H1 (cell line): ENCODE results near the gene TPSD1. TPM values are rescaled to one million over a fixed set of nuclear protein-coding genes. Genes with fewer than 3 reads are reported as not detected.

Experiments
- CTCF ChIA-PET: fragments of 300-600 bp; sonication (Branson Sonifier 250); formaldehyde crosslinking; loops from one replicate; lab custom pipeline; 2021; ENCODE audit not compliant: partially characterized antibody; lab: Charles Lee
- POLR2A ChIA-PET: fragments of 300-600 bp; sonication (Branson Sonifier 250); formaldehyde crosslinking; loops from one replicate; lab custom pipeline; 2021; ENCODE audit warnings: inconsistent platforms; ENCODE audit not compliant: partially characterized antibody; lab: Charles Lee
- DNase-seq, 2 experiments: peaks; one replicate each; pipeline versions ENCODE4 v3.0.0 to v3.0.0-alpha.2; 2010 to 2022; ENCODE audit warnings: low spot score in 2 of 2, low read depth in 1 of 2, mixed read lengths in 1 of 2
- FAIRE-seq: peaks from 2 replicates; lab custom pipeline; 2011; peaks lifted over from hg19 to GRCh38; lab: Jason Lieb, UNC
- H2AFZ ChIP-seq: 2 replicates; pipeline ENCODE4 v1.8.1; 2012; ENCODE audit warnings: low read length, inconsistent platforms
- H2AK5ac ChIP-seq: 2 replicates; pipeline ENCODE4 v1.6.1; 2013; ENCODE audit warnings: low read depth, low read length
- H2BK120ac ChIP-seq: replicated peaks from 2 replicates; pipeline ENCODE3; 2013; ENCODE audit warnings: low read depth, low read length, inconsistent platforms
- H2BK12ac ChIP-seq: 2 replicates; pipeline ENCODE4 v1.6.1; 2013; ENCODE audit warnings: low read depth, low read length
- H2BK15ac ChIP-seq: 2 replicates; pipeline ENCODE4 v1.6.1; 2013; ENCODE audit warnings: low read length
- H2BK20ac ChIP-seq: 2 replicates; pipeline ENCODE4 v1.6.1; 2013; ENCODE audit warnings: low read length
- H2BK5ac ChIP-seq: 2 replicates; pipeline ENCODE4 v1.6.1; 2013; ENCODE audit warnings: low read depth, low read length
- H3K14ac ChIP-seq: 2 replicates; pipeline ENCODE4 v1.6.1; 2013; ENCODE audit warnings: inconsistent platforms; ENCODE audit not compliant: insufficient read length
- H3K18ac ChIP-seq: 2 replicates; pipeline ENCODE4 v1.6.1; 2013; ENCODE audit warnings: low read length; ENCODE audit errors: extremely low read depth
- H3K23ac ChIP-seq: 2 replicates; pipeline ENCODE4 v1.6.1; 2013; ENCODE audit warnings: inconsistent platforms; ENCODE audit not compliant: insufficient read length
- H3K23me2 ChIP-seq: 2 replicates; pipeline ENCODE4 v1.6.1; 2013; ENCODE audit warnings: low read depth, low read length
- H3K27ac ChIP-seq: 2 replicates; pipeline ENCODE4 v1.6.1; 2011; ENCODE audit warnings: low read depth, low read length, inconsistent platforms
- H3K27me3 ChIP-seq, 4 experiments: replicated peaks in 1 of 4; 1 replicate in 1 of 4; 2 replicates in 3 of 4; pipeline versions ENCODE4 v1.6.1 to v1.8.1; 2011 to 2013; ENCODE audit warnings: low read length in 3 of 4, mild to moderate bottlenecking in 3 of 4, inconsistent platforms in 2 of 4, mixed read lengths in 2 of 4, moderate library complexity in 1 of 4; ENCODE audit not compliant: control insufficient read depth in 3 of 4, insufficient read depth in 3 of 4; ENCODE audit errors: extremely low read depth in 1 of 4
- H3K36me3 ChIP-seq, 4 experiments: 2 replicates each; pipeline versions ENCODE4 v1.6.1 to v1.8.1; 2011 to 2013; ENCODE audit warnings: mild to moderate bottlenecking in 4 of 4, low read length in 3 of 4, moderate library complexity in 2 of 4, control low read depth in 1 of 4, inconsistent platforms in 1 of 4; ENCODE audit not compliant: insufficient read depth in 4 of 4, control insufficient read depth in 2 of 4
- H3K4ac ChIP-seq: replicated peaks from 2 replicates; pipeline ENCODE3; 2013; ENCODE audit warnings: low read length, low read depth, mixed read lengths, inconsistent platforms; ENCODE audit not compliant: insufficient read length
- H3K4me1 ChIP-seq, 4 experiments: replicated peaks in 1 of 4; 1 replicate in 1 of 4; 2 replicates in 3 of 4; pipeline versions ENCODE4 v1.6.1 to v1.8.1; 2011 to 2013; ENCODE audit warnings: low read length in 3 of 4, inconsistent platforms in 2 of 4, mixed read lengths in 1 of 4; ENCODE audit not compliant: insufficient read depth in 4 of 4, control insufficient read depth in 3 of 4
- H3K4me2 ChIP-seq, 2 experiments: 2 replicates each; pipeline versions ENCODE4 v1.6.1 to v1.8.1; 2011 to 2013; ENCODE audit warnings: low read depth in 2 of 2, low read length in 2 of 2, control low read depth in 1 of 2, inconsistent platforms in 1 of 2, mild to moderate bottlenecking in 1 of 2; ENCODE audit not compliant: insufficient read depth in 1 of 2
- H3K4me3 ChIP-seq, 4 experiments: fragments of 200-600, 300-600 bp in 1 of 4; sonication (generic), shearing (Covaris generic), sonication (Bioruptor Twin) in 1 of 4; 2 replicates each; pipeline versions ENCODE4 v1.5.1 to v1.8.1; 2011 to 2016; ENCODE audit warnings: low read length in 4 of 4, low read depth in 3 of 4, control low read depth in 2 of 4, inconsistent platforms in 2 of 4, mild to moderate bottlenecking in 2 of 4, mixed read lengths in 1 of 4, moderate library complexity in 1 of 4; ENCODE audit not compliant: insufficient read depth in 2 of 4; ENCODE audit errors: extremely low read depth in 1 of 4
- H3K56ac ChIP-seq: replicated peaks from 2 replicates; pipeline ENCODE3; 2013; ENCODE audit warnings: low read depth, mild to moderate bottlenecking, mixed read lengths, low read length, inconsistent platforms; ENCODE audit not compliant: insufficient read length
- H3K79me1 ChIP-seq: 2 replicates; pipeline ENCODE4 v1.6.1; 2013; ENCODE audit warnings: low read depth, low read length, control low read depth
- H3K79me2 ChIP-seq, 2 experiments: 2 replicates each; pipeline versions ENCODE4 v1.6.1 to v1.8.1; 2012 to 2013; ENCODE audit warnings: low read length in 2 of 2, mild to moderate bottlenecking in 2 of 2, inconsistent platforms in 1 of 2; ENCODE audit not compliant: insufficient read depth in 2 of 2, control insufficient read depth in 1 of 2
- H3K9ac ChIP-seq, 4 experiments: replicated peaks in 1 of 4; 1 replicate in 1 of 4; 2 replicates in 3 of 4; pipeline versions ENCODE4 v1.6.1 to v1.8.1; 2011 to 2013; ENCODE audit warnings: low read depth in 3 of 4, low read length in 3 of 4, control low read depth in 2 of 4, mild to moderate bottlenecking in 2 of 4, moderate library complexity in 2 of 4, inconsistent platforms in 1 of 4; ENCODE audit errors: extremely low read depth in 1 of 4
- H3K9me3 ChIP-seq, 2 experiments: 2 replicates each; pipeline versions ENCODE4 v1.6.1 to v1.8.1; 2012 to 2013; ENCODE audit warnings: mild to moderate bottlenecking in 2 of 2, moderate library complexity in 2 of 2, control low read depth in 1 of 2, inconsistent platforms in 1 of 2, low read depth in 1 of 2, low read length in 1 of 2, mixed read lengths in 1 of 2; ENCODE audit not compliant: insufficient read depth in 2 of 2
- H4K20me1 ChIP-seq, 2 experiments: replicated peaks in 1 of 2; 2 replicates each; pipeline versions ENCODE3 to v1.8.1; 2011 to 2013; ENCODE audit warnings: inconsistent platforms in 2 of 2, low read length in 2 of 2, mild to moderate bottlenecking in 1 of 2; ENCODE audit not compliant: insufficient read depth in 2 of 2, control insufficient read depth in 1 of 2
- H4K5ac ChIP-seq: 2 replicates; pipeline ENCODE4 v1.6.1; 2013; ENCODE audit warnings: low read length, low read depth, mixed read lengths, inconsistent platforms; ENCODE audit not compliant: insufficient read length
- H4K8ac ChIP-seq: 2 replicates; pipeline ENCODE4 v1.8.0; 2013; ENCODE audit warnings: mild to moderate bottlenecking, moderate library complexity, low read length, inconsistent platforms; ENCODE audit not compliant: insufficient read depth; ENCODE audit errors: extremely low read depth
- H4K91ac ChIP-seq: replicated peaks from 2 replicates; pipeline ENCODE3; 2013; ENCODE audit warnings: low read length, mixed read lengths, inconsistent platforms; ENCODE audit not compliant: insufficient read length
- ASH2L ChIP-seq: fragments of 200-600, 300-600 bp; sonication (generic); IDR thresholded peaks from one replicate; pipeline ENCODE4 v1.7.1; 2017; ENCODE audit warnings: low read length
- BACH1 ChIP-seq: IDR thresholded peaks from 2 replicates; pipeline ENCODE4 v1.6.1; 2012; ENCODE audit warnings: low read length, improper control_type of control experiment
- CBX5 ChIP-seq: fragments of 300-800, 300-1000 bp; sonication (generic); IDR thresholded peaks from 2 replicates; pipeline ENCODE4 v1.7.1; 2016; ENCODE audit warnings: antibody characterized with exemption, low read length, low read depth
- CBX8 ChIP-seq: fragments of 300-800, 300-1000 bp; sonication (generic); IDR thresholded peaks from 2 replicates; pipeline ENCODE4 v1.7.1; 2016; ENCODE audit warnings: low read depth, low read length, borderline replicate concordance
- CREB1 ChIP-seq: IDR thresholded peaks from 2 replicates; pipeline ENCODE4 v1.6.1; 2012; ENCODE audit warnings: inconsistent platforms
- FOSL1 ChIP-seq: IDR thresholded peaks from 2 replicates; pipeline ENCODE4 v1.6.1; 2011; ENCODE audit warnings: mild to moderate bottlenecking, low read depth, low read length, moderate library complexity; ENCODE audit not compliant: insufficient read depth
- JUND ChIP-seq: IDR thresholded peaks from 2 replicates; pipeline ENCODE4 v1.6.1; 2011; ENCODE audit warnings: mild to moderate bottlenecking, improper control_type of control experiment, low read length
- NRF1 ChIP-seq: IDR thresholded peaks from 2 replicates; pipeline ENCODE4 v1.6.1; 2011; ENCODE audit warnings: mild to moderate bottlenecking, low read depth, low read length, improper control_type of control experiment
- RAD21 ChIP-seq, 2 experiments: IDR thresholded peaks in 1 of 2; conservative IDR thresholded peaks in 1 of 2; 2 replicates each; pipeline ENCODE4 v1.6.1; 2011; ENCODE audit warnings: low read depth in 2 of 2, low read length in 2 of 2, improper control_type of control experiment in 1 of 2, inconsistent platforms in 1 of 2, mild to moderate bottlenecking in 1 of 2, moderate library complexity in 1 of 2
- RBBP5 ChIP-seq: IDR thresholded peaks from 2 replicates; pipeline ENCODE4 v1.7.1; 2012; ENCODE audit warnings: low read depth, mild to moderate bottlenecking, inconsistent platforms, low read length, moderate library complexity, borderline replicate concordance
- SP4 ChIP-seq: IDR thresholded peaks from 2 replicates; pipeline ENCODE4 v1.6.1; 2012; ENCODE audit warnings: low read length, inconsistent platforms
- TBP ChIP-seq: IDR thresholded peaks from 2 replicates; pipeline ENCODE4 v1.6.1; 2011; ENCODE audit warnings: low read depth, low read length, improper control_type of control experiment
- TCF12 ChIP-seq: IDR thresholded peaks from 2 replicates; pipeline ENCODE4 v1.6.1; 2011; ENCODE audit warnings: low read depth, mild to moderate bottlenecking, low read length
- WGBS, 2 experiments: shearing (Covaris generic) in 1 of 2; methylation state at CpG; one replicate each; pipeline versions ENCODE4 v1.1.6 to v1.1.7; 2013 to 2015; ENCODE audit warnings: low lambda C conversion rate in 2 of 2, mixed read lengths in 2 of 2, inconsistent platforms in 1 of 2, low coverage in 1 of 2, missing lambda C conversion rate in 1 of 2; ENCODE audit not compliant: insufficient replicate concordance in 2 of 2, insufficient coverage in 1 of 2, insufficient read length in 1 of 2; ENCODE audit errors: extremely low coverage in 1 of 2, missing lambda C conversion rate in 1 of 2; 5-methylcytosine and 5-hydroxymethylcytosine counted together
- polyA plus RNA-seq, 7 experiments: library from polyadenylated mRNA; depleted of rRNA in 3 of 7; stranded (reverse) in 5 of 7; unstranded in 2 of 7; fragments of >200 nt in 5 of 7; fragments of 200-250 nt in 2 of 7; gene quantifications; 1 replicate in 5 of 7; 2 replicates in 1 of 7; 4 replicates in 1 of 7; pipeline versions ENCODE4 v1.2.1 to v1.2.3, GENCODE V29; 2011 to 2013; ENCODE audit warnings: missing spikeins in 2 of 7, mixed read lengths in 2 of 7
- total RNA-seq: library from RNA; stranded (reverse); fragmentation: NEBNext Ultra II Directional; extraction: Animal tissue kit (Norgen Biotek cat#: 25700); gene quantifications from 2 replicates; pipeline ENCODE4 v1.2.1, GENCODE V29; 2021

The TPSD1 gene
- total and polyA plus RNA-seq, 2 of the 8 experiments (the other 6 are each of a cell fraction or from before 2014, with no cell fraction given), result 0.26 TPM; not detected in 1

- no peak overlapping the region for H3K27ac ChIP-seq
- 91% methylated on average over 29 of the region's 29 CpGs; no CpG with 5 or more reads in 1 of the 2 experiments for WGBS, 2 experiments
- H2BK12ac ChIP-seq, result 0 out of 2 replicates have a peak overlapping the region, but pooled peaks have one; percentile 80
- H3K36me3 ChIP-seq, result no peaks in the 10 kb centered on the region
- H3K79me2 ChIP-seq, result no peaks in the 10 kb centered on the region
- no peak overlapping the region for H2BK120ac ChIP-seq
- H3K79me1 ChIP-seq, result no peaks in the 10 kb centered on the region
- H2BK20ac ChIP-seq, result no peak overlapping the region
- H3K4me3 ChIP-seq, result no peak overlapping the region
- peak overlapping the region; percentile 72; the same call in 1 of the 2 replicates for H2BK15ac ChIP-seq
- H3K14ac ChIP-seq, result no peak overlapping the region
- ChIA-PET CTCF (interaction anchor here (0.9 to 4.7 kb wide), 6 partner anchors 9 to 39 kb away, joined by 3 to 35 read pairs (median 4); partner anchors contain the start of gene UBE2I), POLR2A (interaction anchor here (1.0 to 1.6 kb wide), 5 partner anchors 11 to 612 kb away, joined by 3 to 5 read pairs (median 3); partner anchors contain the start of gene UBE2I)
- peaks cover 0 to 2% of the 10 kb centered on the region in 2 experiments for H4K20me1 ChIP-seq
- peak overlapping the region; percentile 42 for H4K91ac ChIP-seq
- H3K56ac ChIP-seq, result no peak overlapping the region
- no peak overlapping the region for H3K18ac ChIP-seq
- H3K23me2 ChIP-seq, result peaks cover 3% of the 10 kb centered on the region; the same call in 1 of the 2 replicates
- H4K8ac ChIP-seq, result no peak overlapping the region
- H4K5ac ChIP-seq, result no peak overlapping the region
- no peak overlapping the region for H2BK5ac ChIP-seq
- peaks cover 3 to 20% (median 13%) of the 10 kb centered on the region in 4 experiments; a peak in 6 of 7 replicates for H3K4me1 ChIP-seq
- DNase-seq (no peak), FAIRE-seq (no peak)
- no peak overlapping the region for H3K9ac ChIP-seq
- H3K27me3 ChIP-seq, result peaks cover 7 to 39% (median 26%) of the 10 kb centered on the region in 4 experiments
- no peak overlapping the region for H3K4ac ChIP-seq
- H2AK5ac ChIP-seq, result no peak overlapping the region
- no peak overlapping the region for H2AFZ ChIP-seq
- H3K4me2 ChIP-seq, result no peak overlapping the region
- H3K9me3 ChIP-seq, result no peaks in the 10 kb centered on the region
- no peak overlapping the region for H3K23ac ChIP-seq
- TF ChIP-seq TBP (no peak), CBX5 (no peak), RAD21 (IDR thresholded peaks at IDR 0.05 in 1 of 2, conservative IDR thresholded peaks at IDR 0.05 in 1 of 2; ENCODE audit: low read depth in 2 of 2, low read length in 2 of 2) (no peak), ASH2L (no peak), NRF1 (no peak), CREB1 (no peak), BACH1 (no peak), RBBP5 (no peak), JUND (no peak), FOSL1 (no peak), TCF12 (no peak), CBX8 (no peak), SP4 (no peak)
Observed at GRCh38 chr16:1290860-1291575, 35.1 kb downstream of the TPSD1 start.
